A673 (cell line): ENCODE results near the gene TERT. TPM values are rescaled to one million over a fixed set of nuclear protein-coding genes. Genes with fewer than 3 reads are reported as not detected.
A peak's percentile ranks its signal among the peaks of the same experiment; 100 is the strongest.
"Not testable (repeated sequence)": the region's sequence is repeated elsewhere in the genome, so short reads cannot be mapped to it uniquely, and the experiment has no call there.

Experiments used
- BruUV-seq: library from RNA; stranded (reverse); fragments of 400-500 nt; replicated peaks from 2 replicates; lab custom pipeline; 2021; lab: Mats Ljungman, UMichigan
- CTCF ChIA-PET: fragments of 300-600 bp; sonication (Branson Sonifier 250); formaldehyde crosslinking; loops from one replicate; lab custom pipeline; 2022; ENCODE audit warnings: antibody characterized with exemption; lab: Charles Lee
- POLR2A ChIA-PET: fragments of 300-600 bp; sonication (Branson Sonifier 250); formaldehyde crosslinking; loops from one replicate; lab custom pipeline; 2022; ENCODE audit warnings: antibody characterized with exemption; ENCODE audit not compliant: low non-redundant PET; lab: Charles Lee
- DNase-seq: peaks from one replicate; pipeline ENCODE4 v3.0.0-alpha.2; 2015; ENCODE audit warnings: low spot score
- H3K27ac ChIP-seq: fragments of 200-600 bp; sonication (generic); 2 replicates; pipeline ENCODE4 v1.5.1; 2016; ENCODE audit warnings: mixed run types, low read depth, mild to moderate bottlenecking, mixed read lengths, antibody characterized with exemption, low read length; ENCODE audit not compliant: poor library complexity, severe bottlenecking
- H3K27me3 ChIP-seq: fragments of 200-600 bp; sonication (generic); replicated peaks from 2 replicates; pipeline ENCODE4 v1.6.1; 2017; ENCODE audit warnings: mixed run types, low read depth, mild to moderate bottlenecking, mixed read lengths, antibody characterized with exemption, low read length; ENCODE audit not compliant: insufficient read depth, poor library complexity
- H3K36me3 ChIP-seq: fragments of 200-600 bp; sonication (generic); 2 replicates; pipeline ENCODE4 v1.6.1; 2016; ENCODE audit warnings: mixed run types, mild to moderate bottlenecking, mixed read lengths, antibody characterized with exemption, low read length; ENCODE audit not compliant: insufficient read depth, poor library complexity, severe bottlenecking
- H3K4me1 ChIP-seq: fragments of 200-600 bp; sonication (generic); 2 replicates; pipeline ENCODE4 v1.6.1; 2017; ENCODE audit warnings: mixed run types, mild to moderate bottlenecking, mixed read lengths, antibody characterized with exemption, low read length; ENCODE audit not compliant: insufficient read depth, poor library complexity, severe bottlenecking
- H3K4me3 ChIP-seq: fragments of 200-600 bp; sonication (generic); 2 replicates; pipeline ENCODE4 v1.5.1; 2016; ENCODE audit warnings: low read depth, mixed run types, mild to moderate bottlenecking, mixed read lengths, low read length; ENCODE audit not compliant: poor library complexity, severe bottlenecking
- H3K9me3 ChIP-seq: fragments of 200-600 bp; sonication (generic); 2 replicates; pipeline ENCODE4 v1.6.1; 2016; ENCODE audit warnings: mixed run types, low read depth, mild to moderate bottlenecking, mixed read lengths, antibody characterized with exemption, low read length; ENCODE audit not compliant: poor library complexity, severe bottlenecking
- CTCF ChIP-seq: fragments of 300-800, 200-600 bp; sonication (generic); conservative IDR thresholded peaks from 2 replicates; pipeline ENCODE4 v1.5.1; 2017; ENCODE audit warnings: low read depth, mild to moderate bottlenecking, antibody characterized with exemption, low read length, moderate library complexity, mixed read lengths
- EZH2 ChIP-seq: fragments of 200-600 bp; sonication (generic); IDR thresholded peaks from 2 replicates; pipeline ENCODE4 v1.6.1; 2017; ENCODE audit warnings: borderline replicate concordance, low read depth, mild to moderate bottlenecking, mixed read lengths, antibody characterized with exemption, low read length; ENCODE audit not compliant: poor library complexity, severe bottlenecking
- intact Hi-C: fragments of 100-400 bp; cut with micrococcal nuclease; formaldehyde crosslinking; loops from one replicate; pipeline ENCODE4 v1.10.0; 2022; ENCODE audit not compliant: unreplicated experiment
- total RNA-seq: library from RNA; stranded (reverse); gene quantifications from 2 replicates; pipeline ENCODE4 v1.2.3, GENCODE V29; 2021

Gene TERT
- total RNA-seq, 1 experiment from 2014 or later, result 14.2 TPM

DNA sequence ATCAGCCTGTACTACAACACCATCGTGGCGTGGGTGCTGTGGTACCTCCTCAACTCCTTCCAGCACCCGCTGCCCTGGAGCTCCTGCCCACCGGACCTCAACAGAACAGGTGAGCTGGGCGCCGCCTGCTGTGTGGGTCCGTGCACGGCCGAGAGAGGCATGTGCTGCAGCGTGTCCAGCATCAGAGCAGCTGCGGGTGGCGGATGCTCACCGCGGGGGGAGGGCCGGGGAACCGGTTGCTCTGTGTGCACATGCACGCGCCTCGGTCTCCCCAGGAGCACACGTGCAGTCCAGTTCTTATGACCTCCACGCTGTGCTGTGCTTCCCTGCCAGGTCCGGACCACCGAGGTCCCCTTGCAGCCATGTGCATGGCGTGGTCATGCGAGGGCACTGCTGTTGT, 62.1 kb downstream of the TERT start:
- intact Hi-C loops, result no loop called here
- Histone ChIP-seq H3K36me3 (no peaks in the 10 kb centered on the region), H3K27ac (no peak overlapping the region), H3K9me3 (no peaks in the 10 kb centered on the region), H3K27me3 (peaks cover 8% of the 10 kb centered on the region), H3K4me1 (no peaks in the 10 kb centered on the region), H3K4me3 (no peak overlapping the region)
- POLR2A ChIA-PET, result no interaction called here
- no TSS peak for BruUV-seq
- CTCF ChIA-PET, result no interaction called here
- TF ChIP-seq CTCF (no peak), EZH2 (no peak)
- no peak for DNase-seq

GRCh38 chr5:1231354-1231905, 63.4 kb downstream of the TERT start:
- BruUV-seq, result no TSS peak
- H3K9me3 ChIP-seq, result no peaks in the 10 kb centered on the region
- POLR2A ChIA-PET, result interaction anchor here (0.6 kb wide), 1 partner anchor 123 kb away, joined by 3 read pairs; no protein-coding TSS in a partner anchor
- CTCF ChIA-PET, result no interaction called here
- H3K27ac ChIP-seq, result no peak overlapping the region
- H3K27me3 ChIP-seq, result peaks cover 16% of the 10 kb centered on the region
- H3K4me1 ChIP-seq, result no peaks in the 10 kb centered on the region
- no peak overlapping the region for H3K4me3 ChIP-seq
- DNase-seq, result peak; percentile 74
- intact Hi-C loops, result no loop called here
- H3K36me3 ChIP-seq, result no peaks in the 10 kb centered on the region
- no peak for TF ChIP-seq EZH2

DNA sequence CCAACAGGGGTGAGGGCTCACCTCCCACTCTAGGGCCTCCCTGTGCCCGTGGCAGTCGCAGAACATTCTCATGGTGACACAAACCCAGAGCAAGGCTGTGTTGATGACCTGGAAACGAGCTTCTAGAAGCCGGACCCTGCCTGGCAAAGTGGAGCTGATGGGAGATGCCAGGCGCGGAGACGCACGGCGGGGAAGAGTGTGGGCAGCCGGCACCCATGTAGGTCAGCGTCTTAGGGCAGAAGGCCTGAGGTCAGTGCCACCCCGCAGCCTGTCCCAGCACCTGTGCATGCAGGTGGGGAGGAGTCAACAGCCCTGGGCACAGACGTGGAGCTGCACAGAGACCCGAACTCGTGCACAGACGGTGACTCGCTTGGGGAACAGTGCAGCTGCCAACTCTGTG, 64.3 kb downstream of the TERT start:
- H3K4me1 ChIP-seq, result no peaks in the 10 kb centered on the region
- no peak overlapping the region for H3K4me3 ChIP-seq
- ChIA-PET CTCF (no interaction called here), POLR2A (no interaction called here)
- intact Hi-C loops, result no loop called here
- no peaks in the 10 kb centered on the region for H3K9me3 ChIP-seq
- no peaks in the 10 kb centered on the region for H3K36me3 ChIP-seq
- peaks cover 16% of the 10 kb centered on the region for H3K27me3 ChIP-seq
- no TSS peak for BruUV-seq
- TF ChIP-seq EZH2, result no peak
- no peak for TF ChIP-seq CTCF
- DNase-seq, result no peak
- no peak overlapping the region for H3K27ac ChIP-seq

DNA sequence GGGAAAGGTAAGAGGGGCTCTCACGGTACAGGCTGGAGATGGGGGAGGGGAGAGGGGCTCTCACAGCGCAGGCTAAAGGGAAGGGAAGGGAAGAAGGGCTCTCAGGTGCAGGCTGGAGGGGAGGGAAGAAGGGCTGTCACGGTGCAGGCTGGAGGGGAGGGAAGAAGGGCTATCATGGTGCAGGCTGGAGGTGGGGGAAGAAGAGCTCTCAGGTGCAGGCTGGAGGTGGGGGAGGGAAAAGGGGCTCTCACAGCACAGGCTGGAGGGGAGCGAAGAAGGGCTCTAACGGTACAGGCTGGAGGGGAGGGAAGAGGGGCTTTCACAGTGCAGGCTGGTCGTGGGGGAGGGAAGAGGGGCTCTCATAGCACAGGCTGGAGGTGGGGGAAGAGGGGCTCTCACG, 65.0 kb downstream of the TERT start:
- no peak for TF ChIP-seq EZH2
- no peak for DNase-seq
- ChIA-PET CTCF (no interaction called here), POLR2A (no interaction called here)
- no TSS peak for BruUV-seq
- Histone ChIP-seq H3K4me3 (no peak overlapping the region), H3K27me3 (peaks cover 16% of the 10 kb centered on the region), H3K4me1 (no peaks in the 10 kb centered on the region), H3K36me3 (no peaks in the 10 kb centered on the region), H3K9me3 (no peaks in the 10 kb centered on the region), H3K27ac (no peak overlapping the region)
- intact Hi-C loops, result no loop called here

- DNase-seq, BruUV-seq, H3K27ac ChIP-seq, H3K4me1 ChIP-seq, CTCF ChIA-PET, H3K9me3 ChIP-seq, POLR2A ChIA-PET, H3K4me3 ChIP-seq, H3K36me3 ChIP-seq, intact Hi-C loops: not testable (repeated sequence)
- H3K27me3 ChIP-seq, result peaks cover 19% of the 10 kb centered on the region
Observed at GRCh38 chr5:1229023-1229422, 65.8 kb downstream of the TERT start.
